ENCODE results near the gene OPHN1. TPM values are rescaled to one million over a fixed set of nuclear protein-coding genes. Genes with fewer than 3 reads are reported as not detected.
A peak's percentile ranks its signal among the peaks of the same experiment; 100 is the strongest.

The OPHN1 gene
- total RNA-seq, 4 donors from 2014 or later = 5.1 to 11.2 (median 8.0) TPM

GRCh38 chrX:68420559-68420958 lies 12.7 kb downstream of the OPHN1 start:
- H3K9me3 ChIP-seq = no peaks in the 10 kb centered on the region
- no peak for DNase-seq (ENCODE audit: extremely low spot score)
- peak overlapping the region in 1 of 4 donors; percentile 25 for H3K27ac ChIP-seq (replicated peaks in 1 of 4)
- H3K27me3 ChIP-seq = no peaks in the 10 kb centered on the region
- no peaks in the 10 kb centered on the region for H3K36me3 ChIP-seq
- H3K4me3 ChIP-seq = no peak overlapping the region
- TF ChIP-seq POLR2AphosphoS5 (IDR thresholded peaks at IDR 0.05) (no peak), EP300 (IDR thresholded peaks at IDR 0.05) (no peak), CTCF (IDR thresholded peaks at IDR 0.05) (no peak), POLR2A (IDR thresholded peaks at IDR 0.05; ENCODE audit: low read depth) (no peak)
- intact Hi-C loops (cut with DNase I) = no loop called here
- H3K4me1 ChIP-seq = peaks cover 5 to 14% (median 10%) of the 10 kb centered on the region in 4 donors
- 52% methylated on average over 2 of the region's 2 CpGs for WGBS

- H3K27me3 ChIP-seq = no peaks in the 10 kb centered on the region
- intact Hi-C loops (cut with DNase I) = no loop called here
- TF ChIP-seq POLR2A (IDR thresholded peaks at IDR 0.05; ENCODE audit: low read depth) = no peak
- no peak for TF ChIP-seq EP300 (IDR thresholded peaks at IDR 0.05)
- no peak for TF ChIP-seq CTCF (IDR thresholded peaks at IDR 0.05)
- no peak for TF ChIP-seq POLR2AphosphoS5 (IDR thresholded peaks at IDR 0.05)
- peaks cover 5 to 17% (median 12%) of the 10 kb centered on the region in 4 donors for H3K4me1 ChIP-seq
- H3K36me3 ChIP-seq = no peaks in the 10 kb centered on the region
- H3K9me3 ChIP-seq = no peaks in the 10 kb centered on the region
- H3K27ac ChIP-seq (replicated peaks in 1 of 4) = no peak overlapping the region
- 44% methylated on average over 3 of the region's 3 CpGs for WGBS
- DNase-seq (ENCODE audit: extremely low spot score) = no peak
- H3K4me3 ChIP-seq = no peak overlapping the region
These were observed 13.3 kb downstream of the OPHN1 start for GRCh38 chrX:68419975-68420374.

GRCh38 chrX:68417651-68418050 lies 15.6 kb downstream of the OPHN1 start:
- Histone ChIP-seq H3K36me3 (no peaks in the 10 kb centered on the region), H3K27me3 (no peaks in the 10 kb centered on the region), H3K27ac (replicated peaks in 1 of 4) (no peak overlapping the region), H3K4me3 (no peak overlapping the region), H3K4me1 (peaks cover 5 to 20% (median 12%) of the 10 kb centered on the region in 4 donors), H3K9me3 (no peaks in the 10 kb centered on the region)
- 77% methylated on average over 2 of the region's 2 CpGs for WGBS
- intact Hi-C loops (cut with DNase I) = no loop called here
- TF ChIP-seq CTCF (IDR thresholded peaks at IDR 0.05) = no peak
- TF ChIP-seq POLR2A (IDR thresholded peaks at IDR 0.05; ENCODE audit: low read depth) = no peak
- no peak for TF ChIP-seq POLR2AphosphoS5 (IDR thresholded peaks at IDR 0.05)
- TF ChIP-seq EP300 (IDR thresholded peaks at IDR 0.05) = no peak
- DNase-seq (ENCODE audit: extremely low spot score) = no peak

- no peaks in the 10 kb centered on the region for H3K36me3 ChIP-seq
- H3K4me3 ChIP-seq = no peak overlapping the region
- no peak overlapping the region for H3K27ac ChIP-seq (replicated peaks in 1 of 4)
- peaks cover 5 to 20% (median 12%) of the 10 kb centered on the region in 4 donors for H3K4me1 ChIP-seq
- DNase-seq (ENCODE audit: extremely low spot score) = no peak
- intact Hi-C loops (cut with DNase I) = no loop called here
- no peaks in the 10 kb centered on the region for H3K27me3 ChIP-seq
- TF ChIP-seq CTCF (IDR thresholded peaks at IDR 0.05) (no peak), POLR2A (IDR thresholded peaks at IDR 0.05; ENCODE audit: low read depth) (no peak), POLR2AphosphoS5 (IDR thresholded peaks at IDR 0.05) (no peak), EP300 (IDR thresholded peaks at IDR 0.05) (no peak)
- 49% methylated on average over 3 of the region's 3 CpGs for whole genome bisulfite sequencing
- no peaks in the 10 kb centered on the region for H3K9me3 ChIP-seq
These were observed 16.7 kb downstream of the OPHN1 start for GRCh38 chrX:68416592-68416991.

- no peak for DNase-seq (ENCODE audit: extremely low spot score)
- H3K4me3 ChIP-seq = no peak overlapping the region
- no peaks in the 10 kb centered on the region for H3K27me3 ChIP-seq
- peaks cover 0 to 14% (median 4%) of the 10 kb centered on the region in 4 donors for H3K4me1 ChIP-seq
- no peak overlapping the region for H3K27ac ChIP-seq (replicated peaks in 1 of 4)
- H3K36me3 ChIP-seq = no peaks in the 10 kb centered on the region
- H3K9me3 ChIP-seq = no peaks in the 10 kb centered on the region
- TF ChIP-seq CTCF (IDR thresholded peaks at IDR 0.05) (no peak), EP300 (IDR thresholded peaks at IDR 0.05) (no peak), POLR2A (IDR thresholded peaks at IDR 0.05; ENCODE audit: low read depth) (no peak), POLR2AphosphoS5 (IDR thresholded peaks at IDR 0.05) (no peak)
- WGBS = 50% methylated on average over 1 of the region's 1 CpG
- intact Hi-C loops (cut with DNase I) = no loop called here
These were observed 18.0 kb downstream of the OPHN1 start for GRCh38 chrX:68415316-68415715.
